ENCODE measurements around the gene MOSMO. TPM values are rescaled to one million over a fixed set of nuclear protein-coding genes. Genes with fewer than 3 reads are reported as not detected.

The MOSMO gene
- total and polyA plus RNA-seq, 2 of the 4 experiments (the other 2 are of a cell fraction) = 10.5 to 16.0 TPM

DNA sequence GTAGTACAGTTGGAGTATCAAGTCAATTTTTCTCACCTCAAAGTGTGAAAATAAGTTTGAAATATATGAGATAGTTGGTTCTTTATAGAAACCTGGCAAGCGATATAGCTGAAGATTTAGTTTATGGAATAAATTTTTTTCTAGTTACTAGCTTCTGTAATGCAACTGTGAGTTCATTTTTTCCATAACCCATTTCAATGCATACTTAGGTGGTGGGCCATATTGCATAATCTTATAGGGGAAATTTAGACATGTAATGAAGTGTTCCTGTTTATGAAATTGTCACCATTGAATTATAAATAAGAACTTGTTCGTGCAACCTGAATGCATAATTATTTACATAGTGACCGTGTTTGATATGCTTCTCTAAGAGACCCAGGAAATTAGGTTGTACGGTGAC lies 9.0 kb downstream of the MOSMO start:
- Histone ChIP-seq H2AK5ac (ENCODE audit: low read depth, low read length) (no peak overlapping the region), H3K9me1 (ENCODE audit: insufficient read depth, low read length) (peaks cover 6% of the 10 kb centered on the region), H2AFZ (replicated peaks; ENCODE audit: low read length, poor library complexity) (no peak overlapping the region), H3K4me2 (ENCODE audit: low read depth, low read length) (no peak overlapping the region; the same call in 1 of the 2 replicates), H2BK120ac (ENCODE audit: low read depth, low read length) (no peak overlapping the region), H2BK5ac (ENCODE audit: low read depth, low read length, poor library complexity, severe bottlenecking) (no peak overlapping the region), H3K36me3 (ENCODE audit: control insufficient read depth, insufficient read depth, low read length) (no peaks in the 10 kb centered on the region), H2AK9ac (replicated peaks; ENCODE audit: low read depth, low read length, poor library complexity) (no peak overlapping the region), H3K79me1 (ENCODE audit: low read depth in 1 of 2, low read length in 2 of 2) (peaks cover 23 to 52% of the 10 kb centered on the region in 2 experiments), H3K4me3 (ENCODE audit: insufficient read depth, low read depth, low read length) (no peak overlapping the region), H3K9ac (ENCODE audit: low read depth, low read length) (no peak overlapping the region), H3K23ac (ENCODE audit: low read depth, low read length) (no peak overlapping the region), H3K4ac (ENCODE audit: low read depth, low read length) (no peak overlapping the region), H4K91ac (ENCODE audit: insufficient read depth, low read depth, low read length) (no peak overlapping the region), H2BK20ac (ENCODE audit: low read depth, low read length) (no peak overlapping the region), H3K14ac (replicated peaks; ENCODE audit: low read depth, low read length) (no peak overlapping the region), H3K56ac (ENCODE audit: extremely low read depth, insufficient read depth, low read length) (no peak overlapping the region), H4K8ac (ENCODE audit: low read depth in 2 of 2, low read length in 2 of 2) (no peak overlapping the region), H4K20me1 (ENCODE audit: insufficient read depth, low read length) (peaks cover 36% of the 10 kb centered on the region; the same call in 1 of the 2 replicates), H2BK15ac (ENCODE audit: low read depth, low read length) (no peak overlapping the region), H3K4me1 (ENCODE audit: control insufficient read depth, insufficient read depth, low read length) (peaks cover 5% of the 10 kb centered on the region), H4K5ac (ENCODE audit: low read depth, low read length) (no peak overlapping the region), H3K9me3 (ENCODE audit: control insufficient read depth, insufficient read depth, low read length) (no peaks in the 10 kb centered on the region), H3K27ac (ENCODE audit: insufficient read depth, low read length) (no peak overlapping the region), H3K27me3 (ENCODE audit: control insufficient read depth, insufficient read depth, low read length) (no peaks in the 10 kb centered on the region), H3K18ac (ENCODE audit: low read depth, low read length) (no peak overlapping the region)
- dilution Hi-C loops (cut with HindIII; ENCODE audit: low sequenced_read_pairs, unreplicated experiment) (no loop called here), intact Hi-C loops (cut with micrococcal nuclease) (loop anchor here (1.0 kb wide), 1 partner anchor 8 kb away; no protein-coding TSS in a partner anchor), in situ Hi-C loops (cut with MboI; ENCODE audit: low sequenced_read_pairs) (no loop called here)
- POLR2A ChIA-PET (ENCODE audit: unreplicated experiment) = no interaction called here
- no TSS peak for BruUV-seq (replicated peaks)
- DNase-seq (no peak), ATAC-seq (ENCODE audit: low read depth) (peak; percentile 24; the same call in 1 of the 2 replicates)
- TF ChIP-seq MAZ (IDR thresholded peaks at IDR 0.05; ENCODE audit: borderline replicate concordance, low read depth, low read length) = no peak
- TF ChIP-seq, protein P1, sequence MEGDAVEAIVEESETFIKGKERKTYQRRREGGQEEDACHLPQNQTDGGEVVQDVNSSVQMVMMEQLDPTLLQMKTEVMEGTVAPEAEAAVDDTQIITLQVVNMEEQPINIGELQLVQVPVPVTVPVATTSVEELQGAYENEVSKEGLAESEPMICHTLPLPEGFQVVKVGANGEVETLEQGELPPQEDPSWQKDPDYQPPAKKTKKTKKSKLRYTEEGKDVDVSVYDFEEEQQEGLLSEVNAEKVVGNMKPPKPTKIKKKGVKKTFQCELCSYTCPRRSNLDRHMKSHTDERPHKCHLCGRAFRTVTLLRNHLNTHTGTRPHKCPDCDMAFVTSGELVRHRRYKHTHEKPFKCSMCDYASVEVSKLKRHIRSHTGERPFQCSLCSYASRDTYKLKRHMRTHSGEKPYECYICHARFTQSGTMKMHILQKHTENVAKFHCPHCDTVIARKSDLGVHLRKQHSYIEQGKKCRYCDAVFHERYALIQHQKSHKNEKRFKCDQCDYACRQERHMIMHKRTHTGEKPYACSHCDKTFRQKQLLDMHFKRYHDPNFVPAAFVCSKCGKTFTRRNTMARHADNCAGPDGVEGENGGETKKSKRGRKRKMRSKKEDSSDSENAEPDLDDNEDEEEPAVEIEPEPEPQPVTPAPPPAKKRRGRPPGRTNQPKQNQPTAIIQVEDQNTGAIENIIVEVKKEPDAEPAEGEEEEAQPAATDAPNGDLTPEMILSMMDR (conservative IDR thresholded peaks at IDR 0.05; ENCODE audit: low read depth, low read length) = no peak
- TF ChIP-seq, protein P2, sequence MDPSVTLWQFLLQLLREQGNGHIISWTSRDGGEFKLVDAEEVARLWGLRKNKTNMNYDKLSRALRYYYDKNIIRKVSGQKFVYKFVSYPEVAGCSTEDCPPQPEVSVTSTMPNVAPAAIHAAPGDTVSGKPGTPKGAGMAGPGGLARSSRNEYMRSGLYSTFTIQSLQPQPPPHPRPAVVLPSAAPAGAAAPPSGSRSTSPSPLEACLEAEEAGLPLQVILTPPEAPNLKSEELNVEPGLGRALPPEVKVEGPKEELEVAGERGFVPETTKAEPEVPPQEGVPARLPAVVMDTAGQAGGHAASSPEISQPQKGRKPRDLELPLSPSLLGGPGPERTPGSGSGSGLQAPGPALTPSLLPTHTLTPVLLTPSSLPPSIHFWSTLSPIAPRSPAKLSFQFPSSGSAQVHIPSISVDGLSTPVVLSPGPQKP (IDR thresholded peaks at IDR 0.05; ENCODE audit: borderline replicate concordance, low read depth, low read length) = no peak
- no peak for TF ChIP-seq RFX5 (IDR thresholded peaks at IDR 0.05; ENCODE audit: low read depth, low read length)
- peak; percentile 75 for TF ChIP-seq CEBPB (IDR thresholded peaks at IDR 0.05; ENCODE audit: low read depth, low read length)
- TF ChIP-seq POLR2A (IDR thresholded peaks at IDR 0.05; ENCODE audit: low read depth, low read length) = no peak
- WGBS, 2 experiments (ENCODE audit: extremely low coverage in 2 of 2, insufficient read length in 1 of 2) = no CpG with 5 or more reads among the region's 4 CpGs
- CTCF ChIA-PET = interaction anchor here (1.0 to 2.2 kb wide), 2 partner anchors 10 to 284 kb away, joined by 4 to 8 read pairs; no protein-coding TSS in a partner anchor
